Peyer's patch (tissue), 4 donors: Measurements from ENCODE around the gene CFI. TPM values are rescaled to one million over a fixed set of nuclear protein-coding genes. Genes with fewer than 3 reads are reported as not detected.

Experiments used
- DNase-seq, 3 donors: peaks; one replicate each; pipeline ENCODE4 v3.0.0-alpha.2; 2017 to 2019
- H3K27ac ChIP-seq, 4 donors: fragments of 200-600 bp; sonication (generic); one replicate each; pipeline ENCODE4 v1.5.1; 2016 to 2019
- H3K27me3 ChIP-seq, 2 donors: fragments of 200-600 bp; sonication (generic); one replicate each; pipeline ENCODE4 v1.5.1; 2019
- H3K36me3 ChIP-seq, 3 donors: fragments of 200-600 bp; sonication (generic); one replicate each; pipeline ENCODE4 v1.5.1; 2016 to 2019
- H3K4me1 ChIP-seq, 4 donors: fragments of 200-600 bp; sonication (generic); one replicate each; pipeline ENCODE4 v1.5.1; 2016 to 2019
- H3K4me3 ChIP-seq, 4 donors: fragments of 200-600 bp; sonication (generic); 1 replicate in 3 of 4; 2 replicates in 1 of 4; pipeline ENCODE4 v1.5.1; 2016 to 2019; ENCODE audit warnings: mild to moderate bottlenecking in 1 of 4
- H3K9me3 ChIP-seq, 4 donors: fragments of 200-600 bp; sonication (generic); one replicate each; pipeline ENCODE4 v1.5.1; 2016 to 2019; ENCODE audit warnings: mild to moderate bottlenecking in 1 of 4
- CTCF ChIP-seq, 6 experiments: fragments of 450-650 bp in 4 of 6; fragments of 200-600 bp in 2 of 6; sonication (generic) in 1 of 6; IDR thresholded peaks; one replicate each; pipeline ENCODE4 v1.5.1; 2017 to 2019; ENCODE audit warnings: antibody characterized with exemption in 6 of 6, mild to moderate bottlenecking in 3 of 6, moderate library complexity in 1 of 6
- POLR2A ChIP-seq, 2 donors: fragments of 450-650 bp; IDR thresholded peaks; one replicate each; pipeline ENCODE4 v1.5.1; 2017; ENCODE audit warnings: antibody characterized with exemption in 2 of 2, mild to moderate bottlenecking in 2 of 2, moderate library complexity in 2 of 2
- total RNA-seq, 4 donors: library from RNA; depleted of rRNA; stranded (reverse); fragments of >200 nt; gene quantifications; one replicate each; pipeline ENCODE4 v1.1.0, GENCODE V29; 2016

The CFI gene
- total RNA-seq, 4 donors from 2014 or later = 7.0 to 20.5 (median 12.6) TPM

GRCh38 chr4:109721033-109721432 lies 80.8 kb downstream of the CFI start:
- peaks cover 0 to 15% (median 0%) of the 10 kb centered on the region in 3 donors for H3K36me3 ChIP-seq
- no peaks in the 10 kb centered on the region for H3K4me1 ChIP-seq
- no peaks in the 10 kb centered on the region for H3K27me3 ChIP-seq
- no peak overlapping the region for H3K4me3 ChIP-seq
- H3K9me3 ChIP-seq = no peaks in the 10 kb centered on the region
- DNase-seq = no peak
- TF ChIP-seq POLR2A (IDR thresholded peaks at IDR 0.05) (no peak), CTCF (IDR thresholded peaks at IDR 0.05) (no peak)
- no peak overlapping the region for H3K27ac ChIP-seq

DNA sequence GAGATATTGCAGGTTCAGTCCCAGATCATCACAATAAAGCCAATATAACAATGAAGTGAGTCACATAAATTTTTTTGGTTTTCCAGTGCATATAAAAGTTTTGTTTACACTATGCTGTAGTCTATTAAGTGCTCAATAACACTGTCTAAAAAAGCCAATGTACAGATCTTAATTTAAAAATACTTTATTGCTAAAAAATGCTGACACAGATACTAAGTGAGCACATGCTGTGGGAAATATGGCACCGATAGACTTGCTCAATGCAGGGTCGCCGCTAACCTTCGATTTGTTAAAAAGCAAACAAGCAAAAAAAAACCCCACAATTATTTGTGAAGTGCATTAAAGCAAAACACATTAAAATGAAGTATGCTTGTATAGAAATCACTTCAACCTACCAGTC lies 82.2 kb downstream of the CFI start:
- Histone ChIP-seq H3K9me3 (no peaks in the 10 kb centered on the region), H3K36me3 (peaks cover 0 to 17% (median 0%) of the 10 kb centered on the region in 3 donors), H3K27ac (no peak overlapping the region), H3K4me3 (no peak overlapping the region), H3K27me3 (no peaks in the 10 kb centered on the region), H3K4me1 (no peaks in the 10 kb centered on the region)
- DNase-seq = no peak
- TF ChIP-seq POLR2A (IDR thresholded peaks at IDR 0.05) = no peak

DNA sequence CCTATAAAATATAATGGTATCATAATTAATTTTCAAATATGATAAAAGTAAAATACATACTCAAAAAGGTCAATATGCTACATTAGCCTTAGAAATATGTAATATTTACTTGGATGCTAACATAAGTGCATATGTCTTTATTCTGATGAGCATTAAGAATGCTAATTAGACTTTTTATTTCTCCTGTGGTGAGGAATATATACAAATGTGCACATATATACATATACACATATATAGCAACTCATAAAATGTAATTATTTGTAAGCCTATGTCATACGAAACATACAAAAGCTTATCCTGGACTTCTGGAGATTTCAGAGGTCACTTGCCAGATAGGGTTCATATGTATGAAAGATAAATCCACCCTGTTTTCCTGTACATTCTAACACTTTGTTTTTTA lies 83.0 kb downstream of the CFI start:
- Histone ChIP-seq H3K9me3 (no peaks in the 10 kb centered on the region), H3K27ac (no peak overlapping the region), H3K4me3 (no peak overlapping the region), H3K4me1 (no peaks in the 10 kb centered on the region), H3K27me3 (no peaks in the 10 kb centered on the region), H3K36me3 (peaks cover 0 to 19% (median 0%) of the 10 kb centered on the region in 3 donors)
- TF ChIP-seq CTCF (IDR thresholded peaks at IDR 0.05) (no peak), POLR2A (IDR thresholded peaks at IDR 0.05) (no peak)
- no peak for DNase-seq

DNA sequence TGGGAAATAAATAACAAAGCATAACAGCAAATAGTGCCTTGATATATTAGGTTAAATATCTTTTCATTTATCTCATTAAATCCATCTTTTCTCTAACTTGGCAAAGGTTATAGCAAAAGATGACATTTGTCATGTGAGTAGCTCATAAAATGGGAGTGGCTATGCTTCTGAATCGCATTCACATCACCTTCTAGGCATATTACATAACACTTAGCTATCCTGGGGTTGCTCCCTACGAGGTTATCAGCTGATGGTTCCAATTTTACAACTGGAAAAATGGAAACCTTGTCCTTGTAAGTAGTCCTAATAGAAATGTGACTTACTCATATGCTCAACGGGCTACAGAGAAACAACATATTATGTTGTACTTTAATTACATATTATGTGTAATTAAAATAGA lies 88.3 kb downstream of the CFI start:
- no peak for DNase-seq
- Histone ChIP-seq H3K4me1 (no peaks in the 10 kb centered on the region), H3K27ac (no peak overlapping the region), H3K4me3 (no peak overlapping the region), H3K27me3 (no peaks in the 10 kb centered on the region), H3K9me3 (no peaks in the 10 kb centered on the region), H3K36me3 (peaks cover 0 to 37% (median 0%) of the 10 kb centered on the region in 3 donors)
- no peak for TF ChIP-seq CTCF (IDR thresholded peaks at IDR 0.05)

DNA sequence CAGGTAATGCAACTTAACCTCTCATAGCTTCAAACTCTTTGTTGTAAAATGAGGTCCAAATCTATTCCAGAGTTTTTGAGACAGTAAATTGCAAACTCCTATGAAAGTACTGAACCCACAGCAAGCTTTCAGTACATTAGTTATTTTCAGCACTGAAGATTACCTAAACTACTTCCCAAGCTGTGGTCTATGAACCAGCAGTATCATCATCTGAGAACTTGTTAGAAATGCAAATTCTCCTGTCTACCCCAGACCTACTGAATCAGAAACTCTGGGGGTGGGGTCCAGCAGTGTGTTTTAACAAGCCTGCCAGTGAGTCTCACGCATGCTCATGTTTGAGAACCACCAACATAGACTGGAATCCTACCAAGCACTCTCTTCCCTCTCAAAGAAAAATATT lies 92.8 kb downstream of the CFI start:
- peaks cover 0 to 5% (median 0%) of the 10 kb centered on the region in 4 donors for H3K4me1 ChIP-seq
- H3K4me3 ChIP-seq = no peak overlapping the region
- TF ChIP-seq POLR2A (IDR thresholded peaks at IDR 0.05) = no peak
- TF ChIP-seq CTCF (IDR thresholded peaks at IDR 0.05) = no peak
- no peaks in the 10 kb centered on the region for H3K27me3 ChIP-seq
- H3K36me3 ChIP-seq = peaks cover 0 to 26% (median 0%) of the 10 kb centered on the region in 3 donors
- no peak overlapping the region for H3K27ac ChIP-seq
- H3K9me3 ChIP-seq = no peaks in the 10 kb centered on the region
- DNase-seq = no peak

- Histone ChIP-seq H3K4me3 (no peak overlapping the region), H3K9me3 (no peaks in the 10 kb centered on the region), H3K27ac (no peak overlapping the region), H3K36me3 (peaks cover 0 to 21% (median 0%) of the 10 kb centered on the region in 3 donors), H3K4me1 (peaks cover 0 to 6% (median 0%) of the 10 kb centered on the region in 4 donors), H3K27me3 (no peaks in the 10 kb centered on the region)
- TF ChIP-seq POLR2A (IDR thresholded peaks at IDR 0.05) = no peak
- TF ChIP-seq CTCF (IDR thresholded peaks at IDR 0.05) = no peak
- no peak for DNase-seq
Measured at GRCh38 chr4:109708435-109708834, 93.4 kb downstream of the CFI start.
